GM12878 (cell line): ENCODE data around the gene COPS3. TPM values are rescaled to one million over a fixed set of nuclear protein-coding genes. Genes with fewer than 3 reads are reported as not detected.

Experiments
- ATAC-seq: fragments of 200-7000 bp; cut with Tn5 transposase; 3 replicates; pipeline ENCODE4 v1.9.1; 2020; ENCODE audit warnings: mild to moderate bottlenecking, moderate library complexity
- BruUV-seq: library from RNA; stranded (reverse); fragments of 400-500 nt; replicated peaks from 2 replicates; lab custom pipeline; 2021; lab: Mats Ljungman, UMichigan
- CTCF ChIA-PET: fragments of 300-600 bp; sonication (Branson Sonifier 250); formaldehyde crosslinking; extraction: SDS; loops from one replicate; lab custom pipeline; 2021; ENCODE audit warnings: inconsistent platforms; lab: Yijun Ruan, JAX
- POLR2A ChIA-PET: fragments of 350-600 bp; formaldehyde crosslinking; extraction: SDS; loops from one replicate; lab custom pipeline; 2021; ENCODE audit warnings: inconsistent platforms; lab: Charles Lee
- RAD21 ChIA-PET: fragments of 300-600 bp; sonication (Branson Sonifier 250); formaldehyde crosslinking; loops from one replicate; lab custom pipeline; 2023; ENCODE audit warnings: antibody characterized with exemption; ENCODE audit not compliant: unreplicated experiment; lab: Charles Lee
- SMC1A ChIA-PET: fragments of 300-600 bp; sonication (Branson Sonifier 250); formaldehyde crosslinking; loops from one replicate; lab custom pipeline; 2023; ENCODE audit not compliant: unreplicated experiment, uncharacterized antibody; lab: Charles Lee
- DNase-seq: peaks from one replicate; pipeline ENCODE4 v3.0.0-alpha.2; 2011; ENCODE audit warnings: low read depth, low spot score
- FAIRE-seq: peaks from 3 replicates; lab custom pipeline; 2011; peaks lifted over from hg19 to GRCh38; lab: Jason Lieb, UNC
- H2AFZ ChIP-seq: 2 replicates; pipeline ENCODE4 v1.6.0; 2011; ENCODE audit warnings: low read depth, low read length, control low read depth; ENCODE audit not compliant: control insufficient read depth
- H3K27ac ChIP-seq: 2 replicates; pipeline ENCODE4 v1.5.1; 2011; ENCODE audit warnings: control low read depth; ENCODE audit not compliant: control insufficient read depth, insufficient read depth
- H3K27me3 ChIP-seq, 2 experiments: replicated peaks in 1 of 2; 2 replicates each; pipeline versions ENCODE4 v1.6.0 to v1.6.1; 2011; ENCODE audit warnings: low read length in 1 of 2; ENCODE audit not compliant: control insufficient read depth in 2 of 2, insufficient read depth in 2 of 2
- H3K36me3 ChIP-seq, 2 experiments: 2 replicates each; pipeline ENCODE4 v1.5.1; 2011; ENCODE audit warnings: low read length in 1 of 2; ENCODE audit not compliant: control insufficient read depth in 2 of 2, insufficient read depth in 2 of 2
- H3K4me1 ChIP-seq: 2 replicates; pipeline ENCODE4 v1.6.1; 2011; ENCODE audit warnings: mild to moderate bottlenecking, low read length, moderate library complexity, mixed read lengths; ENCODE audit not compliant: control insufficient read depth, insufficient read depth
- H3K4me2 ChIP-seq: 2 replicates; pipeline ENCODE4 v1.6.0; 2011; ENCODE audit warnings: control low read depth; ENCODE audit not compliant: control insufficient read depth, insufficient read depth
- H3K4me3 ChIP-seq: fragments of 200-600 bp; sonication (generic); 2 replicates; pipeline ENCODE4 v1.5.1; 2016
- H3K79me2 ChIP-seq: 2 replicates; pipeline ENCODE4 v1.6.0; 2011; ENCODE audit warnings: low read length; ENCODE audit not compliant: control insufficient read depth, insufficient read depth
- H3K9ac ChIP-seq: 2 replicates; pipeline ENCODE4 v1.8.0; 2011; ENCODE audit warnings: low read length, control low read depth, mixed read lengths; ENCODE audit not compliant: control insufficient read depth, insufficient read depth
- H3K9me3 ChIP-seq: replicated peaks from 3 replicates; pipeline ENCODE4 v1.5.1; 2011; ENCODE audit warnings: mild to moderate bottlenecking, low read length; ENCODE audit not compliant: control insufficient read depth, insufficient read depth
- H4K20me1 ChIP-seq: 2 replicates; pipeline ENCODE4 v1.6.0; 2011; ENCODE audit not compliant: control insufficient read depth, insufficient read depth
- ATF7 ChIP-seq: fragments of 450-650 bp; IDR thresholded peaks from 2 replicates; pipeline ENCODE4 v1.6.1; 2016; ENCODE audit warnings: low read depth, mild to moderate bottlenecking
- BACH1 ChIP-seq: fragments of 450-650 bp; IDR thresholded peaks from 2 replicates; pipeline ENCODE4 v1.6.1; 2017; ENCODE audit warnings: mild to moderate bottlenecking, borderline replicate concordance
- CBX3 ChIP-seq: fragments of 200-600 bp; sonication (generic); IDR thresholded peaks from 2 replicates; pipeline ENCODE4 v1.6.1; 2016; ENCODE audit warnings: low read depth, borderline replicate concordance
- CBX5 ChIP-seq: sonication (generic); IDR thresholded peaks from 2 replicates; pipeline ENCODE4 v1.6.1; 2016; ENCODE audit warnings: low read depth, moderate library complexity, mild to moderate bottlenecking, inconsistent platforms
- EGR1 ChIP-seq, 2 experiments: IDR thresholded peaks; 1 replicate in 1 of 2; 2 replicates in 1 of 2; pipeline ENCODE4 v1.6.1; 2011 to 2012; ENCODE audit warnings: low read depth in 2 of 2, low read length in 2 of 2, borderline replicate concordance in 1 of 2, mild to moderate bottlenecking in 1 of 2, moderate library complexity in 1 of 2
- ETV6 ChIP-seq, 2 experiments: fragments of 450-650 bp in 1 of 2; IDR thresholded peaks in 1 of 2; conservative IDR thresholded peaks in 1 of 2; 2 replicates each; pipeline ENCODE4 v1.6.1; 2014; ENCODE audit warnings: antibody characterized with exemption in 1 of 2, borderline replicate concordance in 1 of 2, low read depth in 1 of 2, mild to moderate bottlenecking in 1 of 2, moderate library complexity in 1 of 2
- HDAC2 ChIP-seq: fragments of 200-600 bp; sonication (generic); IDR thresholded peaks from 2 replicates; pipeline ENCODE4 v1.6.1; 2017
- MTA2 ChIP-seq: fragments of 450-650 bp; IDR thresholded peaks from 2 replicates; pipeline ENCODE4 v1.6.1; 2016; ENCODE audit warnings: low read depth, mild to moderate bottlenecking, moderate library complexity
- NFIC ChIP-seq: IDR thresholded peaks from 2 replicates; pipeline ENCODE4 v1.6.1; 2012; ENCODE audit warnings: low read depth, mild to moderate bottlenecking, inconsistent platforms, low read length, moderate library complexity
- NFXL1 ChIP-seq: fragments of 450-650 bp; IDR thresholded peaks from 2 replicates; pipeline ENCODE4 v1.6.1; 2017; ENCODE audit warnings: antibody characterized with exemption, mild to moderate bottlenecking, borderline replicate concordance
- RFX5 ChIP-seq: IDR thresholded peaks from 2 replicates; pipeline ENCODE4 v1.6.1; 2011; ENCODE audit warnings: low read depth, low read length, improper control_type of control experiment
- SIN3A ChIP-seq: IDR thresholded peaks from 2 replicates; pipeline ENCODE4 v1.6.1; 2012; ENCODE audit warnings: low read depth, low read length, improper control_type of control experiment
- SREBF1 ChIP-seq: IDR thresholded peaks from 2 replicates; pipeline ENCODE4 v1.6.1; 2012; ENCODE audit warnings: mild to moderate bottlenecking, low read length
- WGBS: methylation state at CpG from one replicate; pipeline ENCODE4 v1.1.6; 2016; ENCODE audit warnings: low lambda C conversion rate; ENCODE audit not compliant: insufficient replicate concordance, insufficient coverage; ENCODE audit errors: missing lambda C conversion rate; 5-methylcytosine and 5-hydroxymethylcytosine counted together
- in situ Hi-C: fragments of 300-500 bp; cut with MboI; formaldehyde crosslinking; loops from 9 replicates; pipeline ENCODE4 v1.14.3; 2018; ENCODE audit warnings: mixed read lengths
- intact Hi-C: fragments of 100-400 bp; cut with micrococcal nuclease; formaldehyde crosslinking; loops from one replicate; pipeline ENCODE4 v1.14.2; 2022; ENCODE audit not compliant: unreplicated experiment
- polyA plus RNA-seq, 11 experiments: library from polyadenylated mRNA; depleted of rRNA in 4 of 11; unstranded in 6 of 11; stranded (reverse) in 5 of 11; fragments of >200 nt; fragmentation: Nextera tagmentation in 4 of 11; fragmentation: Illumina TruSeq in 1 of 11; extraction: Ambion mirVana in 4 of 11; extraction: Trizol in 1 of 11; gene quantifications; 1 replicate in 1 of 11; 2 replicates in 10 of 11; pipeline versions ENCODE4 v1.2.1 to v1.2.3, GENCODE V29; 2011 to 2016; ENCODE audit warnings: inconsistent platforms in 2 of 11, missing spikeins in 2 of 11, low read depth in 1 of 11
- total RNA-seq, 4 experiments: library from RNA; depleted of rRNA in 3 of 4; stranded (reverse); fragments of >200 nt in 3 of 4; fragmentation: Illumina TruSeq in 1 of 4; extraction: Trizol in 1 of 4; gene quantifications; 2 replicates each; pipeline versions ENCODE4 v1.2.1 to v1.2.3, GENCODE V29; 2013 to 2021
- TF ChIP-seq, protein P1 (sequence below): IDR thresholded peaks from 2 replicates; pipeline ENCODE4 v1.6.1; 2012; ENCODE audit warnings: improper control_type of control experiment, low read depth, low read length; ENCODE audit not compliant: insufficient replicate concordance
- TF ChIP-seq, protein P2 (sequence below): fragments of 450-650 bp; IDR thresholded peaks from 2 replicates; pipeline ENCODE4 v1.6.1; 2017; ENCODE audit warnings: borderline replicate concordance
- TF ChIP-seq, protein P3 (sequence below), 3 experiments: IDR thresholded peaks in 2 of 3; conservative IDR thresholded peaks in 1 of 3; 2 replicates each; pipeline ENCODE4 v1.5.1; 2011; ENCODE audit warnings: low read depth in 3 of 3, low read length in 3 of 3, mild to moderate bottlenecking in 3 of 3, control low read depth in 2 of 3, moderate library complexity in 2 of 3, inconsistent platforms in 1 of 3, mixed read lengths in 1 of 3; ENCODE audit not compliant: control insufficient read depth in 2 of 3, insufficient read depth in 1 of 3; ENCODE audit errors: extremely low read depth in 1 of 3

COPS3 gene
- total and polyA plus RNA-seq, 10 of the 15 experiments (the other 5 are each of a cell fraction or from before 2014, with no cell fraction given) = 99.7 to 187 (median 133) TPM

DNA sequence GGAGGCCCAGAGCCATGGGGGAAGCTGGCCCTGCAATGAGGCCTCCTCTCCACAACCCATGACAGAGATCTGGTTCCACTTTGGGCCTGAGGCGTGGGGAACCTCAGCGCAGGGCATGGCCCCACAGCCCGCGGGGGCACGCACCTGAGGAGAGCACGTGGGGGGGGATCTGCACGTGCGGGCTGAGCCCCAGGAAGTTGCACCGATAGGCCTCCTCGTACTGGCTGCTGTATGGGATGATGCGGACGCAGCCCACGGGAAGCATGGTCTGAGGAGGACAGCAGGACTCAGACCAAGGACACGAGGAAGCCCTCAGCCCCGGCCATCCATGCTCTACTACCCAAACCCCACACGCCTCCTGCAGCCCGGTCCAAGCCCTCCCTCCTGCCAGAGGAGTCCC, 64.8 kb downstream of the COPS3 start (continued):
- no peak for TF ChIP-seq BACH1

DNA sequence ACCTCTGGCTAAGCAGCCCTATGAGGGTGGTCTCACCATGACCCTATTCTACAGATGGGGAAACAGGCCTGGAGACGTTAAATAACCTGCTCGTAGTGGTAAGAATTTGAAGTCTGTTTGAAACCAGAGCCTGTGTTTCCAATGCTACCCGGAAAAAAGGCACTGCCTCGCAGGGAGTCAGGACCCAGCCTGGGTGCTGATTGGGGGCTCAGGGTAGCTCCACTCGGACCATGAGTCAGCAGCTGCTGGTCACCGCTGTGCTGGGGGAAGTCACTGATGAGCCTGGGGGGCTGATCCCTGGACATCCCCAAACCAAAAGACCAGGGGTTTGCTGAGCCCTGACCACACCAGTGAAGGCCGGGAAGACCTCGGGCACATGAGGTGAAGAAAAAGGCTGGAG, 65.5 kb downstream of the COPS3 start:
- DNase-seq = no peak
- in situ Hi-C loops = no loop called here
- Histone ChIP-seq H4K20me1 (no peaks in the 10 kb centered on the region), H3K9me3 (no peaks in the 10 kb centered on the region), H3K4me3 (no peak overlapping the region), H3K9ac (no peak overlapping the region), H2AFZ (no peak overlapping the region), H3K36me3 (peaks cover 13 to 22% of the 10 kb centered on the region in 2 experiments), H3K4me2 (no peak overlapping the region), H3K4me1 (no peaks in the 10 kb centered on the region), H3K27ac (no peak overlapping the region), H3K27me3 (no peaks in the 10 kb centered on the region), H3K79me2 (no peaks in the 10 kb centered on the region)
- ATAC-seq = no peak
- 97% methylated on average over 8 of the region's 8 CpGs for WGBS
- intact Hi-C loops = no loop called here
- CTCF ChIA-PET = no interaction called here
- FAIRE-seq = no peak
- POLR2A ChIA-PET = no interaction called here
- SMC1A ChIA-PET = no interaction called here
- BruUV-seq = no TSS peak
- RAD21 ChIA-PET = no interaction called here
- TF ChIP-seq ATF7 (no peak), HDAC2 (no peak), SREBF1 (no peak), ETV6 (conservative IDR thresholded peaks at IDR 0.05 in 1 of 2, IDR thresholded peaks at IDR 0.05 in 1 of 2; ENCODE audit: borderline replicate concordance in 1 of 2, low read depth in 1 of 2) (no peak), MTA2 (no peak), CBX5 (no peak), EGR1 (IDR thresholded peaks at IDR 0.05; ENCODE audit: borderline replicate concordance in 1 of 2, low read depth in 2 of 2, low read length in 2 of 2) (no peak), NFIC (no peak), CBX3 (no peak), NFXL1 (no peak), SIN3A (no peak), RFX5 (no peak)
- TF ChIP-seq, protein P1, sequence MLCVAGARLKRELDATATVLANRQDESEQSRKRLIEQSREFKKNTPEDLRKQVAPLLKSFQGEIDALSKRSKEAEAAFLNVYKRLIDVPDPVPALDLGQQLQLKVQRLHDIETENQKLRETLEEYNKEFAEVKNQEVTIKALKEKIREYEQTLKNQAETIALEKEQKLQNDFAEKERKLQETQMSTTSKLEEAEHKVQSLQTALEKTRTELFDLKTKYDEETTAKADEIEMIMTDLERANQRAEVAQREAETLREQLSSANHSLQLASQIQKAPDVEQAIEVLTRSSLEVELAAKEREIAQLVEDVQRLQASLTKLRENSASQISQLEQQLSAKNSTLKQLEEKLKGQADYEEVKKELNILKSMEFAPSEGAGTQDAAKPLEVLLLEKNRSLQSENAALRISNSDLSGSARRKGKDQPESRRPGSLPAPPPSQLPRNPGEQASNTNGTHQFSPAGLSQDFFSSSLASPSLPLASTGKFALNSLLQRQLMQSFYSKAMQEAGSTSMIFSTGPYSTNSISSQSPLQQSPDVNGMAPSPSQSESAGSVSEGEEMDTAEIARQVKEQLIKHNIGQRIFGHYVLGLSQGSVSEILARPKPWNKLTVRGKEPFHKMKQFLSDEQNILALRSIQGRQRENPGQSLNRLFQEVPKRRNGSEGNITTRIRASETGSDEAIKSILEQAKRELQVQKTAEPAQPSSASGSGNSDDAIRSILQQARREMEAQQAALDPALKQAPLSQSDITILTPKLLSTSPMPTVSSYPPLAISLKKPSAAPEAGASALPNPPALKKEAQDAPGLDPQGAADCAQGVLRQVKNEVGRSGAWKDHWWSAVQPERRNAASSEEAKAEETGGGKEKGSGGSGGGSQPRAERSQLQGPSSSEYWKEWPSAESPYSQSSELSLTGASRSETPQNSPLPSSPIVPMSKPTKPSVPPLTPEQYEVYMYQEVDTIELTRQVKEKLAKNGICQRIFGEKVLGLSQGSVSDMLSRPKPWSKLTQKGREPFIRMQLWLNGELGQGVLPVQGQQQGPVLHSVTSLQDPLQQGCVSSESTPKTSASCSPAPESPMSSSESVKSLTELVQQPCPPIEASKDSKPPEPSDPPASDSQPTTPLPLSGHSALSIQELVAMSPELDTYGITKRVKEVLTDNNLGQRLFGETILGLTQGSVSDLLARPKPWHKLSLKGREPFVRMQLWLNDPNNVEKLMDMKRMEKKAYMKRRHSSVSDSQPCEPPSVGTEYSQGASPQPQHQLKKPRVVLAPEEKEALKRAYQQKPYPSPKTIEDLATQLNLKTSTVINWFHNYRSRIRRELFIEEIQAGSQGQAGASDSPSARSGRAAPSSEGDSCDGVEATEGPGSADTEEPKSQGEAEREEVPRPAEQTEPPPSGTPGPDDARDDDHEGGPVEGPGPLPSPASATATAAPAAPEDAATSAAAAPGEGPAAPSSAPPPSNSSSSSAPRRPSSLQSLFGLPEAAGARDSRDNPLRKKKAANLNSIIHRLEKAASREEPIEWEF = no peak
- TF ChIP-seq, protein P2, sequence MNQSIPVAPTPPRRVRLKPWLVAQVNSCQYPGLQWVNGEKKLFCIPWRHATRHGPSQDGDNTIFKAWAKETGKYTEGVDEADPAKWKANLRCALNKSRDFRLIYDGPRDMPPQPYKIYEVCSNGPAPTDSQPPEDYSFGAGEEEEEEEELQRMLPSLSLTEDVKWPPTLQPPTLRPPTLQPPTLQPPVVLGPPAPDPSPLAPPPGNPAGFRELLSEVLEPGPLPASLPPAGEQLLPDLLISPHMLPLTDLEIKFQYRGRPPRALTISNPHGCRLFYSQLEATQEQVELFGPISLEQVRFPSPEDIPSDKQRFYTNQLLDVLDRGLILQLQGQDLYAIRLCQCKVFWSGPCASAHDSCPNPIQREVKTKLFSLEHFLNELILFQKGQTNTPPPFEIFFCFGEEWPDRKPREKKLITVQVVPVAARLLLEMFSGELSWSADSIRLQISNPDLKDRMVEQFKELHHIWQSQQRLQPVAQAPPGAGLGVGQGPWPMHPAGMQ = no peak
- TF ChIP-seq, protein P3, sequence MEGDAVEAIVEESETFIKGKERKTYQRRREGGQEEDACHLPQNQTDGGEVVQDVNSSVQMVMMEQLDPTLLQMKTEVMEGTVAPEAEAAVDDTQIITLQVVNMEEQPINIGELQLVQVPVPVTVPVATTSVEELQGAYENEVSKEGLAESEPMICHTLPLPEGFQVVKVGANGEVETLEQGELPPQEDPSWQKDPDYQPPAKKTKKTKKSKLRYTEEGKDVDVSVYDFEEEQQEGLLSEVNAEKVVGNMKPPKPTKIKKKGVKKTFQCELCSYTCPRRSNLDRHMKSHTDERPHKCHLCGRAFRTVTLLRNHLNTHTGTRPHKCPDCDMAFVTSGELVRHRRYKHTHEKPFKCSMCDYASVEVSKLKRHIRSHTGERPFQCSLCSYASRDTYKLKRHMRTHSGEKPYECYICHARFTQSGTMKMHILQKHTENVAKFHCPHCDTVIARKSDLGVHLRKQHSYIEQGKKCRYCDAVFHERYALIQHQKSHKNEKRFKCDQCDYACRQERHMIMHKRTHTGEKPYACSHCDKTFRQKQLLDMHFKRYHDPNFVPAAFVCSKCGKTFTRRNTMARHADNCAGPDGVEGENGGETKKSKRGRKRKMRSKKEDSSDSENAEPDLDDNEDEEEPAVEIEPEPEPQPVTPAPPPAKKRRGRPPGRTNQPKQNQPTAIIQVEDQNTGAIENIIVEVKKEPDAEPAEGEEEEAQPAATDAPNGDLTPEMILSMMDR (IDR thresholded peaks at IDR 0.05 in 2 of 3, conservative IDR thresholded peaks at IDR 0.05 in 1 of 3; ENCODE audit: control insufficient read depth in 2 of 3, extremely low read depth in 1 of 3, insufficient read depth in 1 of 3, low read depth in 3 of 3, low read length in 3 of 3) = no peak
